H1 (cell line): ENCODE results near the gene PSG7. TPM values are rescaled to one million over a fixed set of nuclear protein-coding genes. Genes with fewer than 3 reads are reported as not detected.

Experiments
- CTCF ChIA-PET: fragments of 300-600 bp; sonication (Branson Sonifier 250); formaldehyde crosslinking; loops from one replicate; lab custom pipeline; 2021; ENCODE audit not compliant: partially characterized antibody; lab: Charles Lee
- POLR2A ChIA-PET: fragments of 300-600 bp; sonication (Branson Sonifier 250); formaldehyde crosslinking; loops from one replicate; lab custom pipeline; 2021; ENCODE audit warnings: inconsistent platforms; ENCODE audit not compliant: partially characterized antibody; lab: Charles Lee
- DNase-seq, 2 experiments: peaks; one replicate each; pipeline versions ENCODE4 v3.0.0 to v3.0.0-alpha.2; 2010 to 2022; ENCODE audit warnings: low spot score in 2 of 2, low read depth in 1 of 2, mixed read lengths in 1 of 2
- FAIRE-seq: peaks from 2 replicates; lab custom pipeline; 2011; peaks lifted over from hg19 to GRCh38; lab: Jason Lieb, UNC
- H2AFZ ChIP-seq: 2 replicates; pipeline ENCODE4 v1.8.1; 2012; ENCODE audit warnings: low read length, inconsistent platforms
- H2AK5ac ChIP-seq: 2 replicates; pipeline ENCODE4 v1.6.1; 2013; ENCODE audit warnings: low read depth, low read length
- H2BK120ac ChIP-seq: replicated peaks from 2 replicates; pipeline ENCODE3; 2013; ENCODE audit warnings: low read depth, low read length, inconsistent platforms
- H2BK12ac ChIP-seq: 2 replicates; pipeline ENCODE4 v1.6.1; 2013; ENCODE audit warnings: low read depth, low read length
- H2BK15ac ChIP-seq: 2 replicates; pipeline ENCODE4 v1.6.1; 2013; ENCODE audit warnings: low read length
- H2BK20ac ChIP-seq: 2 replicates; pipeline ENCODE4 v1.6.1; 2013; ENCODE audit warnings: low read length
- H2BK5ac ChIP-seq: 2 replicates; pipeline ENCODE4 v1.6.1; 2013; ENCODE audit warnings: low read depth, low read length
- H3K14ac ChIP-seq: 2 replicates; pipeline ENCODE4 v1.6.1; 2013; ENCODE audit warnings: inconsistent platforms; ENCODE audit not compliant: insufficient read length
- H3K18ac ChIP-seq: 2 replicates; pipeline ENCODE4 v1.6.1; 2013; ENCODE audit warnings: low read length; ENCODE audit errors: extremely low read depth
- H3K23ac ChIP-seq: 2 replicates; pipeline ENCODE4 v1.6.1; 2013; ENCODE audit warnings: inconsistent platforms; ENCODE audit not compliant: insufficient read length
- H3K23me2 ChIP-seq: 2 replicates; pipeline ENCODE4 v1.6.1; 2013; ENCODE audit warnings: low read depth, low read length
- H3K27ac ChIP-seq: 2 replicates; pipeline ENCODE4 v1.6.1; 2011; ENCODE audit warnings: low read depth, low read length, inconsistent platforms
- H3K27me3 ChIP-seq, 4 experiments: replicated peaks in 1 of 4; 1 replicate in 1 of 4; 2 replicates in 3 of 4; pipeline versions ENCODE4 v1.6.1 to v1.8.1; 2011 to 2013; ENCODE audit warnings: low read length in 3 of 4, mild to moderate bottlenecking in 3 of 4, inconsistent platforms in 2 of 4, mixed read lengths in 2 of 4, moderate library complexity in 1 of 4; ENCODE audit not compliant: control insufficient read depth in 3 of 4, insufficient read depth in 3 of 4; ENCODE audit errors: extremely low read depth in 1 of 4
- H3K36me3 ChIP-seq, 4 experiments: 2 replicates each; pipeline versions ENCODE4 v1.6.1 to v1.8.1; 2011 to 2013; ENCODE audit warnings: mild to moderate bottlenecking in 4 of 4, low read length in 3 of 4, moderate library complexity in 2 of 4, control low read depth in 1 of 4, inconsistent platforms in 1 of 4; ENCODE audit not compliant: insufficient read depth in 4 of 4, control insufficient read depth in 2 of 4
- H3K4ac ChIP-seq: replicated peaks from 2 replicates; pipeline ENCODE3; 2013; ENCODE audit warnings: low read length, low read depth, mixed read lengths, inconsistent platforms; ENCODE audit not compliant: insufficient read length
- H3K4me1 ChIP-seq, 4 experiments: replicated peaks in 1 of 4; 1 replicate in 1 of 4; 2 replicates in 3 of 4; pipeline versions ENCODE4 v1.6.1 to v1.8.1; 2011 to 2013; ENCODE audit warnings: low read length in 3 of 4, inconsistent platforms in 2 of 4, mixed read lengths in 1 of 4; ENCODE audit not compliant: insufficient read depth in 4 of 4, control insufficient read depth in 3 of 4
- H3K4me2 ChIP-seq, 2 experiments: 2 replicates each; pipeline versions ENCODE4 v1.6.1 to v1.8.1; 2011 to 2013; ENCODE audit warnings: low read depth in 2 of 2, low read length in 2 of 2, control low read depth in 1 of 2, inconsistent platforms in 1 of 2, mild to moderate bottlenecking in 1 of 2; ENCODE audit not compliant: insufficient read depth in 1 of 2
- H3K4me3 ChIP-seq, 4 experiments: fragments of 200-600, 300-600 bp in 1 of 4; sonication (generic), shearing (Covaris generic), sonication (Bioruptor Twin) in 1 of 4; 2 replicates each; pipeline versions ENCODE4 v1.5.1 to v1.8.1; 2011 to 2016; ENCODE audit warnings: low read length in 4 of 4, low read depth in 3 of 4, control low read depth in 2 of 4, inconsistent platforms in 2 of 4, mild to moderate bottlenecking in 2 of 4, mixed read lengths in 1 of 4, moderate library complexity in 1 of 4; ENCODE audit not compliant: insufficient read depth in 2 of 4; ENCODE audit errors: extremely low read depth in 1 of 4
- H3K56ac ChIP-seq: replicated peaks from 2 replicates; pipeline ENCODE3; 2013; ENCODE audit warnings: low read depth, mild to moderate bottlenecking, mixed read lengths, low read length, inconsistent platforms; ENCODE audit not compliant: insufficient read length
- H3K79me1 ChIP-seq: 2 replicates; pipeline ENCODE4 v1.6.1; 2013; ENCODE audit warnings: low read depth, low read length, control low read depth
- H3K79me2 ChIP-seq, 2 experiments: 2 replicates each; pipeline versions ENCODE4 v1.6.1 to v1.8.1; 2012 to 2013; ENCODE audit warnings: low read length in 2 of 2, mild to moderate bottlenecking in 2 of 2, inconsistent platforms in 1 of 2; ENCODE audit not compliant: insufficient read depth in 2 of 2, control insufficient read depth in 1 of 2
- H3K9ac ChIP-seq, 4 experiments: replicated peaks in 1 of 4; 1 replicate in 1 of 4; 2 replicates in 3 of 4; pipeline versions ENCODE4 v1.6.1 to v1.8.1; 2011 to 2013; ENCODE audit warnings: low read depth in 3 of 4, low read length in 3 of 4, control low read depth in 2 of 4, mild to moderate bottlenecking in 2 of 4, moderate library complexity in 2 of 4, inconsistent platforms in 1 of 4; ENCODE audit errors: extremely low read depth in 1 of 4
- H3K9me3 ChIP-seq, 2 experiments: 2 replicates each; pipeline versions ENCODE4 v1.6.1 to v1.8.1; 2012 to 2013; ENCODE audit warnings: mild to moderate bottlenecking in 2 of 2, moderate library complexity in 2 of 2, control low read depth in 1 of 2, inconsistent platforms in 1 of 2, low read depth in 1 of 2, low read length in 1 of 2, mixed read lengths in 1 of 2; ENCODE audit not compliant: insufficient read depth in 2 of 2
- H4K20me1 ChIP-seq, 2 experiments: replicated peaks in 1 of 2; 2 replicates each; pipeline versions ENCODE3 to v1.8.1; 2011 to 2013; ENCODE audit warnings: inconsistent platforms in 2 of 2, low read length in 2 of 2, mild to moderate bottlenecking in 1 of 2; ENCODE audit not compliant: insufficient read depth in 2 of 2, control insufficient read depth in 1 of 2
- H4K5ac ChIP-seq: 2 replicates; pipeline ENCODE4 v1.6.1; 2013; ENCODE audit warnings: low read length, low read depth, mixed read lengths, inconsistent platforms; ENCODE audit not compliant: insufficient read length
- H4K8ac ChIP-seq: 2 replicates; pipeline ENCODE4 v1.8.0; 2013; ENCODE audit warnings: mild to moderate bottlenecking, moderate library complexity, low read length, inconsistent platforms; ENCODE audit not compliant: insufficient read depth; ENCODE audit errors: extremely low read depth
- H4K91ac ChIP-seq: replicated peaks from 2 replicates; pipeline ENCODE3; 2013; ENCODE audit warnings: low read length, mixed read lengths, inconsistent platforms; ENCODE audit not compliant: insufficient read length
- SUZ12 ChIP-seq: fragments of 200-600 bp; sonication (generic); IDR thresholded peaks from 2 replicates; pipeline ENCODE4 v1.6.1; 2012; ENCODE audit warnings: mild to moderate bottlenecking, inconsistent platforms, low read length, moderate library complexity, mixed read lengths
- WGBS, 2 experiments: shearing (Covaris generic) in 1 of 2; methylation state at CpG; one replicate each; pipeline versions ENCODE4 v1.1.6 to v1.1.7; 2013 to 2015; ENCODE audit warnings: low lambda C conversion rate in 2 of 2, mixed read lengths in 2 of 2, inconsistent platforms in 1 of 2, low coverage in 1 of 2, missing lambda C conversion rate in 1 of 2; ENCODE audit not compliant: insufficient replicate concordance in 2 of 2, insufficient coverage in 1 of 2, insufficient read length in 1 of 2; ENCODE audit errors: extremely low coverage in 1 of 2, missing lambda C conversion rate in 1 of 2; 5-methylcytosine and 5-hydroxymethylcytosine counted together
- polyA plus RNA-seq, 7 experiments: library from polyadenylated mRNA; depleted of rRNA in 3 of 7; stranded (reverse) in 5 of 7; unstranded in 2 of 7; fragments of >200 nt in 5 of 7; fragments of 200-250 nt in 2 of 7; gene quantifications; 1 replicate in 5 of 7; 2 replicates in 1 of 7; 4 replicates in 1 of 7; pipeline versions ENCODE4 v1.2.1 to v1.2.3, GENCODE V29; 2011 to 2013; ENCODE audit warnings: missing spikeins in 2 of 7, mixed read lengths in 2 of 7
- total RNA-seq: library from RNA; stranded (reverse); fragmentation: NEBNext Ultra II Directional; extraction: Animal tissue kit (Norgen Biotek cat#: 25700); gene quantifications from 2 replicates; pipeline ENCODE4 v1.2.1, GENCODE V29; 2021

Gene PSG7
- total and polyA plus RNA-seq, 2 of the 8 experiments (the other 6 are each of a cell fraction or from before 2014, with no cell fraction given) = not detected

- H3K23ac ChIP-seq = no peak overlapping the region
- no peak overlapping the region for H4K5ac ChIP-seq
- no peak overlapping the region for H3K4me2 ChIP-seq
- no peak overlapping the region for H2BK20ac ChIP-seq
- H2BK120ac ChIP-seq = no peak overlapping the region
- no peak overlapping the region for H4K91ac ChIP-seq
- H3K27ac ChIP-seq = no peak overlapping the region
- 76% methylated on average over 2 of the region's 2 CpGs; no CpG with 5 or more reads in 1 of the 2 experiments for WGBS, 2 experiments
- no peak overlapping the region for H2AFZ ChIP-seq
- POLR2A ChIA-PET = no interaction called here
- H3K23me2 ChIP-seq = no peaks in the 10 kb centered on the region
- peaks cover 19 to 54% of the 10 kb centered on the region in 2 experiments for H3K9me3 ChIP-seq
- no peak overlapping the region for H4K8ac ChIP-seq
- H3K36me3 ChIP-seq = no peaks in the 10 kb centered on the region
- no peak overlapping the region for H2BK5ac ChIP-seq
- no peak overlapping the region for H2BK12ac ChIP-seq
- no peaks in the 10 kb centered on the region for H3K4me1 ChIP-seq
- H3K14ac ChIP-seq = no peak overlapping the region
- CTCF ChIA-PET = no interaction called here
- no peak overlapping the region for H3K4ac ChIP-seq
- TF ChIP-seq SUZ12 = no peak
- FAIRE-seq (no peak), DNase-seq (no peak)
- H3K4me3 ChIP-seq = no peak overlapping the region
- H2BK15ac ChIP-seq = no peak overlapping the region
- no peaks in the 10 kb centered on the region for H3K27me3 ChIP-seq
- no peak overlapping the region for H3K18ac ChIP-seq
- H3K79me1 ChIP-seq = no peaks in the 10 kb centered on the region
- H3K79me2 ChIP-seq = no peaks in the 10 kb centered on the region
- H3K56ac ChIP-seq = no peak overlapping the region
- no peak overlapping the region for H2AK5ac ChIP-seq
- no peak overlapping the region for H3K9ac ChIP-seq
- no peaks in the 10 kb centered on the region for H4K20me1 ChIP-seq
Observed at GRCh38 chr19:42965176-42965575, 28.2 kb upstream of the PSG7 start.
